ENCODE results near the gene FBXL17. TPM values are rescaled to one million over a fixed set of nuclear protein-coding genes. Genes with fewer than 3 reads are reported as not detected.

Gene FBXL17
- total RNA-seq, 1 experiment from 2014 or later, result 11.6 TPM

DNA sequence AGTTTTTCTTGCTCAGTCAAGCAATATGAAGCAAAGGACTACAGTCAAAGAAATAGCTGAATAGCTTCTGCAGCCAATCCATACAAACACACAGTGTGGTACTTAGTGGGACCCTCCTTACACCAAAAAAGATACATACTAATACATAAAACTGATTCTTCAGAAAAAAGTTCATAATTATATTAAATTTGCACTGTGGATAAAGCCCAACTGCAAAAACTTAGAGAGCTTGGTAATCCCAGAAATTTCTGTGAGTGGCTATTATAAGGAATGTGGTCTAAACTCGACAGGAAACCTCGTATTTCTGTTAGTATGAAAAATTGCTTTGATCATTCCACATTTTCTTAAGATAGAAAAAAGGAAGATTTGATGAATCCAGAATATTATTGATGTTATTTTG, 245.4 kb downstream of the FBXL17 start:
- POLR2A ChIA-PET, result no interaction called here
- no peaks in the 10 kb centered on the region for H3K36me3 Mint-ChIP-seq (ENCODE audit: insufficient read depth, unreplicated experiment)
- no peak for DNase-seq
- intact Hi-C loops (cut with micrococcal nuclease; ENCODE audit: unreplicated experiment), result no loop called here
- no peak overlapping the region for H3K27ac Mint-ChIP-seq (ENCODE audit: unreplicated experiment)
- H3K4me3 Mint-ChIP-seq (ENCODE audit: unreplicated experiment), result no peak overlapping the region
- H3K27me3 Mint-ChIP-seq (ENCODE audit: insufficient read depth, unreplicated experiment), result no peaks in the 10 kb centered on the region
- no peaks in the 10 kb centered on the region for H3K9me3 Mint-ChIP-seq (ENCODE audit: unreplicated experiment)
- CTCF ChIA-PET, result no interaction called here
- no peak overlapping the region for H3K4me3 ChIP-seq (ENCODE audit: low read depth, low read length)
- H3K9me3 ChIP-seq, result no peaks in the 10 kb centered on the region
- TF ChIP-seq, protein P1, sequence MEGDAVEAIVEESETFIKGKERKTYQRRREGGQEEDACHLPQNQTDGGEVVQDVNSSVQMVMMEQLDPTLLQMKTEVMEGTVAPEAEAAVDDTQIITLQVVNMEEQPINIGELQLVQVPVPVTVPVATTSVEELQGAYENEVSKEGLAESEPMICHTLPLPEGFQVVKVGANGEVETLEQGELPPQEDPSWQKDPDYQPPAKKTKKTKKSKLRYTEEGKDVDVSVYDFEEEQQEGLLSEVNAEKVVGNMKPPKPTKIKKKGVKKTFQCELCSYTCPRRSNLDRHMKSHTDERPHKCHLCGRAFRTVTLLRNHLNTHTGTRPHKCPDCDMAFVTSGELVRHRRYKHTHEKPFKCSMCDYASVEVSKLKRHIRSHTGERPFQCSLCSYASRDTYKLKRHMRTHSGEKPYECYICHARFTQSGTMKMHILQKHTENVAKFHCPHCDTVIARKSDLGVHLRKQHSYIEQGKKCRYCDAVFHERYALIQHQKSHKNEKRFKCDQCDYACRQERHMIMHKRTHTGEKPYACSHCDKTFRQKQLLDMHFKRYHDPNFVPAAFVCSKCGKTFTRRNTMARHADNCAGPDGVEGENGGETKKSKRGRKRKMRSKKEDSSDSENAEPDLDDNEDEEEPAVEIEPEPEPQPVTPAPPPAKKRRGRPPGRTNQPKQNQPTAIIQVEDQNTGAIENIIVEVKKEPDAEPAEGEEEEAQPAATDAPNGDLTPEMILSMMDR (IDR thresholded peaks at IDR 0.05; ENCODE audit: insufficient read depth in 1 of 2, low read depth in 1 of 2, low read length in 1 of 2, severe bottlenecking in 1 of 2, unreplicated experiment in 1 of 2), result no peak
- no peaks in the 10 kb centered on the region for H3K27me3 ChIP-seq (replicated peaks; ENCODE audit: control insufficient read depth, insufficient read depth, low read length)
- BruUV-seq (replicated peaks), result no TSS peak
- no peaks in the 10 kb centered on the region for H3K36me3 ChIP-seq (ENCODE audit: control insufficient read depth, insufficient read depth, low read length)
- H3K4me1 ChIP-seq, result no peaks in the 10 kb centered on the region
- H3K4me1 Mint-ChIP-seq (ENCODE audit: low read depth, unreplicated experiment), result no peaks in the 10 kb centered on the region

- no peak for DNase-seq
- TF ChIP-seq, protein P1 (IDR thresholded peaks at IDR 0.05; ENCODE audit: insufficient read depth in 1 of 2, low read depth in 1 of 2, low read length in 1 of 2, severe bottlenecking in 1 of 2, unreplicated experiment in 1 of 2), result no peak
- Mint-ChIP-seq H3K36me3 (ENCODE audit: insufficient read depth, unreplicated experiment) (no peaks in the 10 kb centered on the region), H3K27me3 (ENCODE audit: insufficient read depth, unreplicated experiment) (no peaks in the 10 kb centered on the region), H3K27ac (ENCODE audit: unreplicated experiment) (no peak overlapping the region), H3K4me3 (ENCODE audit: unreplicated experiment) (no peak overlapping the region), H3K4me1 (ENCODE audit: low read depth, unreplicated experiment) (no peaks in the 10 kb centered on the region), H3K9me3 (ENCODE audit: unreplicated experiment) (no peaks in the 10 kb centered on the region)
- Histone ChIP-seq H3K4me1 (no peaks in the 10 kb centered on the region), H3K36me3 (ENCODE audit: control insufficient read depth, insufficient read depth, low read length) (no peaks in the 10 kb centered on the region), H3K27me3 (replicated peaks; ENCODE audit: control insufficient read depth, insufficient read depth, low read length) (no peaks in the 10 kb centered on the region), H3K9me3 (no peaks in the 10 kb centered on the region), H3K4me3 (ENCODE audit: low read depth, low read length) (no peak overlapping the region)
- ChIA-PET POLR2A (no interaction called here), CTCF (no interaction called here)
- intact Hi-C loops (cut with micrococcal nuclease; ENCODE audit: unreplicated experiment), result no loop called here
- BruUV-seq (replicated peaks), result no TSS peak
Measured at GRCh38 chr5:108129129-108129528, 252.8 kb downstream of the FBXL17 start.

- H3K4me1 Mint-ChIP-seq (ENCODE audit: low read depth, unreplicated experiment), result no peaks in the 10 kb centered on the region
- no peaks in the 10 kb centered on the region for H3K27me3 ChIP-seq (replicated peaks; ENCODE audit: control insufficient read depth, insufficient read depth, low read length)
- H3K4me3 Mint-ChIP-seq (ENCODE audit: unreplicated experiment), result no peak overlapping the region
- H3K9me3 ChIP-seq, result no peaks in the 10 kb centered on the region
- H3K9me3 Mint-ChIP-seq (ENCODE audit: unreplicated experiment), result no peaks in the 10 kb centered on the region
- H3K4me1 ChIP-seq, result no peaks in the 10 kb centered on the region
- no TSS peak for BruUV-seq (replicated peaks)
- DNase-seq, result no peak
- H3K27me3 Mint-ChIP-seq (ENCODE audit: insufficient read depth, unreplicated experiment), result no peaks in the 10 kb centered on the region
- no peak overlapping the region for H3K27ac Mint-ChIP-seq (ENCODE audit: unreplicated experiment)
- ChIA-PET CTCF (no interaction called here), POLR2A (no interaction called here)
- no peak overlapping the region for H3K4me3 ChIP-seq (ENCODE audit: low read depth, low read length)
- intact Hi-C loops (cut with micrococcal nuclease; ENCODE audit: unreplicated experiment), result no loop called here
- H3K36me3 Mint-ChIP-seq (ENCODE audit: insufficient read depth, unreplicated experiment), result no peaks in the 10 kb centered on the region
- TF ChIP-seq, protein P1 (IDR thresholded peaks at IDR 0.05; ENCODE audit: insufficient read depth in 1 of 2, low read depth in 1 of 2, low read length in 1 of 2, severe bottlenecking in 1 of 2, unreplicated experiment in 1 of 2), result no peak
- no peaks in the 10 kb centered on the region for H3K36me3 ChIP-seq (ENCODE audit: control insufficient read depth, insufficient read depth, low read length)
Measured at GRCh38 chr5:108125771-108126511, 256.0 kb downstream of the FBXL17 start.

Data from Caco-2 (cell line).